Measurements from ENCODE around the gene GBE1. TPM values are rescaled to one million over a fixed set of nuclear protein-coding genes. Genes with fewer than 3 reads are reported as not detected.

GBE1 gene
- total RNA-seq, 1 experiment from 2014 or later, result 9.2 TPM

- TF ChIP-seq E2F4 (CRISPR knock-in tag; IDR thresholded peaks at IDR 0.05; ENCODE audit: borderline replicate concordance, low read depth), result no peak
- TF ChIP-seq, protein P1, sequence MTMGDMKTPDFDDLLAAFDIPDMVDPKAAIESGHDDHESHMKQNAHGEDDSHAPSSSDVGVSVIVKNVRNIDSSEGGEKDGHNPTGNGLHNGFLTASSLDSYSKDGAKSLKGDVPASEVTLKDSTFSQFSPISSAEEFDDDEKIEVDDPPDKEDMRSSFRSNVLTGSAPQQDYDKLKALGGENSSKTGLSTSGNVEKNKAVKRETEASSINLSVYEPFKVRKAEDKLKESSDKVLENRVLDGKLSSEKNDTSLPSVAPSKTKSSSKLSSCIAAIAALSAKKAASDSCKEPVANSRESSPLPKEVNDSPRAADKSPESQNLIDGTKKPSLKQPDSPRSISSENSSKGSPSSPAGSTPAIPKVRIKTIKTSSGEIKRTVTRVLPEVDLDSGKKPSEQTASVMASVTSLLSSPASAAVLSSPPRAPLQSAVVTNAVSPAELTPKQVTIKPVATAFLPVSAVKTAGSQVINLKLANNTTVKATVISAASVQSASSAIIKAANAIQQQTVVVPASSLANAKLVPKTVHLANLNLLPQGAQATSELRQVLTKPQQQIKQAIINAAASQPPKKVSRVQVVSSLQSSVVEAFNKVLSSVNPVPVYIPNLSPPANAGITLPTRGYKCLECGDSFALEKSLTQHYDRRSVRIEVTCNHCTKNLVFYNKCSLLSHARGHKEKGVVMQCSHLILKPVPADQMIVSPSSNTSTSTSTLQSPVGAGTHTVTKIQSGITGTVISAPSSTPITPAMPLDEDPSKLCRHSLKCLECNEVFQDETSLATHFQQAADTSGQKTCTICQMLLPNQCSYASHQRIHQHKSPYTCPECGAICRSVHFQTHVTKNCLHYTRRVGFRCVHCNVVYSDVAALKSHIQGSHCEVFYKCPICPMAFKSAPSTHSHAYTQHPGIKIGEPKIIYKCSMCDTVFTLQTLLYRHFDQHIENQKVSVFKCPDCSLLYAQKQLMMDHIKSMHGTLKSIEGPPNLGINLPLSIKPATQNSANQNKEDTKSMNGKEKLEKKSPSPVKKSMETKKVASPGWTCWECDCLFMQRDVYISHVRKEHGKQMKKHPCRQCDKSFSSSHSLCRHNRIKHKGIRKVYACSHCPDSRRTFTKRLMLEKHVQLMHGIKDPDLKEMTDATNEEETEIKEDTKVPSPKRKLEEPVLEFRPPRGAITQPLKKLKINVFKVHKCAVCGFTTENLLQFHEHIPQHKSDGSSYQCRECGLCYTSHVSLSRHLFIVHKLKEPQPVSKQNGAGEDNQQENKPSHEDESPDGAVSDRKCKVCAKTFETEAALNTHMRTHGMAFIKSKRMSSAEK (CRISPR knock-in tag; IDR thresholded peaks at IDR 0.05; ENCODE audit: borderline replicate concordance), result no peak
- TF ChIP-seq ZNF219 (CRISPR knock-in tag; IDR thresholded peaks at IDR 0.05; ENCODE audit: borderline replicate concordance), result no peak
Measured at GRCh38 chr3:81743096-81744025, 18.1 kb downstream of the GBE1 start (continued).

DNA sequence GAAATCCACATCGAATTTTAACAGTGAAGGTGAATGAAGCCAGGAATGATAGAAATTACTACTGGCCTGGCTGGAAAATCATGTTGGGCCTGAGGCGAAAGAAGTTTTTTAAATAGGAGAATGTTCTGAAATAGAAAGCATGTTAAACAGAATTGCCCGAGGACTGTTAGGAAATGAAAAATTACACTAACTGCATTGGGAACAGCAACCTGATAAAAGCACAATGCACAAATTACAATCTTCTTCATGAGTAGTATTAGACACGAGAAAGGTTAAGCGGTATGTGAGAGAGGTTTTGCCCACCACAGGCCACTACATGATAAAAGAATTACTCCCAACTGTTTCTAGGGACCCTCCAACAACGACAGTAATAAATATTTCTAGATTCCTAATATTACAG lies 18.9 kb downstream of the GBE1 start:
- ATAC-seq, result no peak
- H3K27me3 Mint-ChIP-seq (ENCODE audit: low read depth), result no peaks in the 10 kb centered on the region
- H3K4me3 Mint-ChIP-seq, result no peak overlapping the region
- peaks cover 4% of the 10 kb centered on the region; the same call in 1 of the 2 replicates for H3K9me3 Mint-ChIP-seq
- peaks cover 12% of the 10 kb centered on the region; the same call in 1 of the 2 replicates for H3K4me1 Mint-ChIP-seq
- TF ChIP-seq GRHL2 (CRISPR knock-in tag; IDR thresholded peaks at IDR 0.05; ENCODE audit: insufficient replicate concordance, severe bottlenecking) (no peak), NR3C1 (CRISPR knock-in tag; conservative IDR thresholded peaks at IDR 0.05; ENCODE audit: low read depth) (no peak), SMAD3 (CRISPR knock-in tag; IDR thresholded peaks at IDR 0.05; ENCODE audit: borderline replicate concordance) (no peak), ZNF423 (CRISPR knock-in tag; IDR thresholded peaks at IDR 0.05) (no peak), NFATC4 (CRISPR knock-in tag; IDR thresholded peaks at IDR 0.05) (no peak), ETV6 (CRISPR knock-in tag; IDR thresholded peaks at IDR 0.05) (no peak), E2F5 (CRISPR knock-in tag; IDR thresholded peaks at IDR 0.05) (no peak), FOXJ3 (CRISPR knock-in tag; IDR thresholded peaks at IDR 0.05; ENCODE audit: borderline replicate concordance) (no peak), AFF4 (CRISPR knock-in tag; IDR thresholded peaks at IDR 0.05; ENCODE audit: borderline replicate concordance) (no peak), NFE2L1 (CRISPR knock-in tag; IDR thresholded peaks at IDR 0.05) (no peak), ZNF416 (CRISPR knock-in tag; IDR thresholded peaks at IDR 0.05) (no peak)
- TF ChIP-seq, protein P2, sequence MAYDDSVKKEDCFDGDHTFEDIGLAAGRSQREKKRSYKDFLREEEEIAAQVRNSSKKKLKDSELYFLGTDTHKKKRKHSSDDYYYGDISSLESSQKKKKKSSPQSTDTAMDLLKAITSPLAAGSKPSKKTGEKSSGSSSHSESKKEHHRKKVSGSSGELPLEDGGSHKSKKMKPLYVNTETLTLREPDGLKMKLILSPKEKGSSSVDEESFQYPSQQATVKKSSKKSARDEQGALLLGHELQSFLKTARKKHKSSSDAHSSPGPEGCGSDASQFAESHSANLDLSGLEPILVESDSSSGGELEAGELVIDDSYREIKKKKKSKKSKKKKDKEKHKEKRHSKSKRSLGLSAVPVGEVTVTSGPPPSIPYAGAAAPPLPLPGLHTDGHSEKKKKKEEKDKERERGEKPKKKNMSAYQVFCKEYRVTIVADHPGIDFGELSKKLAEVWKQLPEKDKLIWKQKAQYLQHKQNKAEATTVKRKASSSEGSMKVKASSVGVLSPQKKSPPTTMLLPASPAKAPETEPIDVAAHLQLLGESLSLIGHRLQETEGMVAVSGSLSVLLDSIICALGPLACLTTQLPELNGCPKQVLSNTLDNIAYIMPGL (CRISPR knock-in tag; IDR thresholded peaks at IDR 0.05), result no peak
- H3K27ac Mint-ChIP-seq, result no peak overlapping the region
- ChIA-PET CTCF (no interaction called here), POLR2A (no interaction called here)
- H3K36me3 Mint-ChIP-seq, result no peaks in the 10 kb centered on the region
- no peak for DNase-seq (ENCODE audit: low spot score)
